ENCODE results near the gene OSBPL10.

GRCh38 chr3:31613177-31613576, 367.9 kb downstream of the OSBPL10 start:
- no peak for TF ChIP-seq CTCF (IDR thresholded peaks at IDR 0.05)
- TF ChIP-seq RNF2 (IDR thresholded peaks at IDR 0.05; ENCODE audit: borderline replicate concordance, low read depth) = no peak
- no peak for TF ChIP-seq TP53 (CRISPR knock-in tag; IDR thresholded peaks at IDR 0.05)
- no peak for TF ChIP-seq MAX (IDR thresholded peaks at IDR 0.05)

Data from A549 (cell line).